ENCODE data around the gene CCDC38.

Gene CCDC38

DNA sequence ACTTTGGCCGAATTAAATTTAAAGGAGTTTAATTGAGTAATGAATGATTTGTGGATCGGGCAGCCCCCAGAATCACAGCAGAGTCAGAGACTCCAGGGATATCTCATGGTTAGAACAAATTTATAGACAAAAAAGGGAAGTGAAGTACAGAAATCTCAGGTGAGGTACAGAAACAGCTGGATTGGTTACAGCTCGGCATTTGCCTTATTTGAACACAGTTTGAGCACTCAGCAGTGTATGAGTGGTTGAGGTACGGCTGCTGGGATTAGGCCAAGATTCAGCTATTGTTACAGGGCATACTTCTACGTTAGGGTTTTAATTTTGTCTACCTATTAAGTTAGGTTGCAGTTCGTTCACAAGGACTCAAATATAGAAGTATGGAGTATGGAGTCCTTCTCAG lies 23.3 kb downstream of the CCDC38 start:
- TF ChIP-seq, protein P1, sequence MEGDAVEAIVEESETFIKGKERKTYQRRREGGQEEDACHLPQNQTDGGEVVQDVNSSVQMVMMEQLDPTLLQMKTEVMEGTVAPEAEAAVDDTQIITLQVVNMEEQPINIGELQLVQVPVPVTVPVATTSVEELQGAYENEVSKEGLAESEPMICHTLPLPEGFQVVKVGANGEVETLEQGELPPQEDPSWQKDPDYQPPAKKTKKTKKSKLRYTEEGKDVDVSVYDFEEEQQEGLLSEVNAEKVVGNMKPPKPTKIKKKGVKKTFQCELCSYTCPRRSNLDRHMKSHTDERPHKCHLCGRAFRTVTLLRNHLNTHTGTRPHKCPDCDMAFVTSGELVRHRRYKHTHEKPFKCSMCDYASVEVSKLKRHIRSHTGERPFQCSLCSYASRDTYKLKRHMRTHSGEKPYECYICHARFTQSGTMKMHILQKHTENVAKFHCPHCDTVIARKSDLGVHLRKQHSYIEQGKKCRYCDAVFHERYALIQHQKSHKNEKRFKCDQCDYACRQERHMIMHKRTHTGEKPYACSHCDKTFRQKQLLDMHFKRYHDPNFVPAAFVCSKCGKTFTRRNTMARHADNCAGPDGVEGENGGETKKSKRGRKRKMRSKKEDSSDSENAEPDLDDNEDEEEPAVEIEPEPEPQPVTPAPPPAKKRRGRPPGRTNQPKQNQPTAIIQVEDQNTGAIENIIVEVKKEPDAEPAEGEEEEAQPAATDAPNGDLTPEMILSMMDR (IDR thresholded peaks at IDR 0.05; ENCODE audit: low read depth, low read length) = no peak
- no peak for DNase-seq (ENCODE audit: extremely low read depth, low read depth)

DNA sequence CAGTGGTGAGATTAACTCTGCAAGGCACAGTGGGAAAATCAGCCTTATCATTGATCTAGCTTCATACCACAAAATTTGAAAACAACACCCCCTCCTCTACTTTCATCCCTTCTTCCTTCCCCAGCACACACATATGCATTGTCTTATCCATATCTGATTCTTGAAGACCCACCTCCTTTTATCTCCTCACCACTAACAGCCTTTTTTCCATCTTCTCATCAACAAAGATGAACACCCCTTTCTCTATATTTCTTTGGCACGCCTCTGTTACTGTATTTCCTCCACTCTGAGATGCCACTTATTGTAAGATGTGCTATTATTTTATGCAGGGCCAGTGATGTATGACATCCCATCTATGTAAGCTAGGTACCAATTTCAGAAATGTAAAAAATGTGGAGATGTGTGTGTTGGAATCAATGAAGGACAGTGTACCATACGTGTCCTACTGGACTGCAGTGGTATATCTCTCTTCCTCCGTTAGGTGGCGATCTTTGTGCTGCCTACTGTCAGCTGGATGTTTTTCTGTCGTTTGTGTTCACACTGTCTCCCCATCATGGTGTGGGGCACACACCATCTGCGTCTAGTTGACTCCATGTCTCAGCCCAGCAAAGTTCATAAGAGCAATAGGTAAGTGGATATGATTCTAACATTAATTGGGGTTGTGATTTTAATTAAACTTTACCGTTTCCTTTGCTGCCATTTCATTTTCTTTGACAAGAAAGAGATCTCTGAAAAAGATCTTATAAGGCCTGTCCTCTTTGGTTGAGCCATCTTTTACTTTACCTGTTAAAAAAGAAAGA lies 24.0 kb downstream of the CCDC38 start:
- TF ChIP-seq, protein P1 (IDR thresholded peaks at IDR 0.05; ENCODE audit: low read depth, low read length) = peak; percentile 90
- DNase-seq (ENCODE audit: extremely low read depth, low read depth) = peak; percentile 22

DNA sequence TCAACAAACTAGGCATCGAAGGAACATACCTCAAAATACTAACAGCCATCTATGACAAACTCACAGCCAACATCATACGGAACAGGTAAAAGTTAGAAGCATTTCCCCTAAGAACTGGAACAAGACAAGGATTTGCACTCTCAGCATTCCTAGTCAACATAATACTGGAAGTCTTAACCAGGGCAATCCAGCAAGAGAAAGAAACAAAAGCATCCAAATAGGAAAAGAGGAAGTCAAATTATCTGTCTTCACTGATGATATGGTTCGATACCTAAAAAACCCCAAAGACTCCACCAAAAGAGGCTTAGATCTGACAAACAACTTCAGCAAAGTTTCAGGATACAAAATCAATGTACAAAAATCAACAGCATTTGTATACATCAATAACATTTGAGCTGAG lies 32.5 kb downstream of the CCDC38 start:
- no peak for DNase-seq (ENCODE audit: extremely low read depth, low read depth)
- TF ChIP-seq, protein P1 (IDR thresholded peaks at IDR 0.05; ENCODE audit: low read depth, low read length) = no peak

DNA sequence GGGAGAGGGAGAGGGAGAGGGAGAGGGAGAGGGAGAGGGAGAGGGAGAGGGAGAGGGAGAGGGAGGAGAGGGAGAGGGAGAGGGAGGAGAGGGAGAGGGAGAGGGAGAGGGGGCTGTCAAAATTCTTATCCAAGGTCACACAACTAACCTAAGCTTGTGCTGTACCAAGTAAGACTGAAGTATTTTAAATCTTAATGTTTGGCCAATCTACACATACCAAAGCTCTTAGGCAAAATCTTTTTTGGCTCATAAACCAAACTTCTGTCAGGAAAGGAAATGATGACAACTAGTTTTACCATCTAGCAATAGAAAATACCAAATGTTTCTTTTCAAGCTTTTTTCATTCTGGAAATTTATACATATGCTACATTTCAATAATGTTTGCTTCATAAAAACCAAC lies 33.8 kb downstream of the CCDC38 start:
- DNase-seq (ENCODE audit: extremely low read depth, low read depth) = no peak
- TF ChIP-seq, protein P1 (IDR thresholded peaks at IDR 0.05; ENCODE audit: low read depth, low read length) = no peak

DNA sequence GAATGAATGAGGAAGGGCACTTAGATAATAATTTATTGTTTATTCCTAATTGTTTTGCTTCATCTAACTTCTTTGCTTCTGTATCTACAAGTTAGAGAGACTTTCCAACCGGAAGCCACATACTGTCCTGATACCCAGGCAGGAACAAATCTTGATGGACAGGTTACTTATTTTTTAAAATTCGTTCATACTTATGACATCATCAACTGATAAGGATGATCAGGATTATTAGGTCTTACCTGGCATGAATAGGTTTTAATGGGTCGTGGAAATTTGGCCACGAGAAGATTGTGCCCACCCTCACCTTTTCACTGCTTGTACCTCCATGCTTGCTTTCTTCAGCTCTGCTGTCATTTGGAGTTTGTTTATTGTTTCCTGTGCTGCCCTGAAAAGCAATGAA lies 44.3 kb downstream of the CCDC38 start:
- TF ChIP-seq, protein P1 (IDR thresholded peaks at IDR 0.05; ENCODE audit: low read depth, low read length) = no peak
- DNase-seq (ENCODE audit: extremely low read depth, low read depth) = no peak

DNA sequence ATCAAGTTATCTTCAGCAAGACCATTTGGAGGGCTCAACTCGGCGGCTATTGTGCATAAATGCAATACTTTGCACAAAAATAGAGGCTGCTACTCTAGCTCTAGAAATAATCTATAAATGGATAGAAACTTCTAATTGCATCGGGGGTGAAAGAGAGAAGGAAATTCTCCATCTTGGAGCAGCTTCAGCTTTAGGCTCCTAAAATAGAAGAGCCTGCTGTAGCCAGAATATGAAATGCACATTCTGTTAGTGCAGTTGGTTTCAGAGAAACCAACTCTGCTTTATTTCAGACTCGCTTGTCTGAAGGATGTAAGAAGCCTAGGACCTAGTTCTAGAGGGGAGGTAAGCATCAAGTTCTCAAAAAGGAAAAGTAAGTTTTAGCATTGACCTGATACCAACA lies 45.6 kb downstream of the CCDC38 start:
- DNase-seq (ENCODE audit: extremely low read depth, low read depth) = no peak
- TF ChIP-seq, protein P1 (IDR thresholded peaks at IDR 0.05; ENCODE audit: low read depth, low read length) = no peak

DNA sequence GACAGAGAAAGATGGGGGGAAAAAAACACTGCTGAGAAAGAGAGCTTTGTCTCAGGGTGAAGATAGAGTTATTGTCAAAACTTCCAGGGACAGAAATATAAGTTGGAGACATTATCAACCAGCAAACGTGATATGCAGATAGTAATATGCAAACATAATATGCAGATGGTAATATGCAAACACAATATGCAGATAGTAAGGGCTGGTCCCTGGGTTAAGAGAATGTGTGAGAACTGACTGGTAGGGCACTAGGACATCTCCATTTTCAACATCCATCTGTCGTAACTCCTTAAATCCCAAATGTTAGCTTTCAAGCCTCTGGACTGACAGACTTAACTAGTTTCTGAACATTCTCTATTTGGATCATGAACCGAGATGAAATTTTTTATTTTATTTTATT lies 51.5 kb downstream of the CCDC38 start:
- TF ChIP-seq, protein P1 (IDR thresholded peaks at IDR 0.05; ENCODE audit: low read depth, low read length) = no peak
- DNase-seq (ENCODE audit: extremely low read depth, low read depth) = no peak
